Activated CD8-positive, alpha-beta T cell treated with anti-CD3 and anti-CD28 coated beads, Interleukin-2, amount 10 ng/mL, durations not matched to agents 7 days and 5 days (primary cell): ENCODE measurements around the gene CACNB4. TPM values are rescaled to one million over a fixed set of nuclear protein-coding genes. Genes with fewer than 3 reads are reported as not detected.

Experiments used
- total RNA-seq, 2 experiments: library from RNA; stranded (reverse); gene quantifications; one replicate each; pipeline ENCODE4 v1.2.3, GENCODE V29; 2021

Gene CACNB4
- total RNA-seq, 2 experiments from 2014 or later, result 0.29 to 0.47 TPM

Other genes starting within 250 kb of the CACNB4 start
- 10 to 100 TPM; 15.5 to 17.5 TPM for gene STAM2, start 76.7 kb upstream of the CACNB4 start, total RNA-seq
- gene FMNL2, start 236.1 kb upstream of the CACNB4 start, total RNA-seq, result under 1 TPM; 0.05 to 0.21 TPM